ENCODE results near the gene NDUFV3.
"Not testable (repeated sequence)": the region's sequence is repeated elsewhere in the genome, so short reads cannot be mapped to it uniquely, and the experiment has no call there.

The NDUFV3 gene

DNA sequence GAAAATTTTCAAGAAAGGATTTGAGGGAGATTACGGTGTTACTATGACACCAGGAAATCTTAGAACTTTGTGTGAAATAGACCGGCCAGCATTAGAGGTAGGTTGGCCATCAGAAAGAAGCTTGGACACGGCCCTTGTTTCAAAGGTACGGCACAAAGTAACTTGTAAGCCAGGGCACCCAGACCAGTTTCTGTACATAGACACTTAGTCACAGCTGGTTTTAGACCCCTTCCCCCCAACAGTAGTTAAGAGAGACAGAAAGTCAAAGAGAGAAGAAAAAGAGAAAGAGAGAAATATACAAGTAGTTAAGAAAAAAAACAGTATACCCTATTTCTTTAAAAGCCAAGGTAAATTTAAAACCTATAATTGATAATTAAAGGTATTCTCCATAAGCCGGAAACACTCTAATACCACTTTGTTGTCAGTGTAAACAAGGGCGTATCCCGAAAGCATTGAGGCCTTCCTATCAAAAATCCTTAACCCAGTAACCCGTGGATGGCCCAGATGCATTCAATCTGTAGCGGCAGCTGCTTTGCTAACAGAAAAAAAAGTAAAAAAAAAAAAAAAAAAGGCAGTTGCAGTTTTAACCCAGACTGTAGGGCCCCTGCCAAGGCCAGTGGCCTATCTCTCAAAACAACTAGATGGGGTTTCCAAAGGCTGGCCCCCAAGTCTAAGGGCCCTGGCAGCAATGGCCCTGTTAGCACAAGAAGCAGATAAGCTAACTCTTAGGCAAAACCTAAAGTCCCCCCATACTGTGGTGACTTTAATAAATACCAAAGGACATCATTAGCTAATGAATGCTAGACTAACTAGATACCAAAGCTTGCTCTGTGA, 40.2 kb downstream of the NDUFV3 start:
- DNase-seq (ENCODE audit: low read depth in 2 of 2, low spot score in 1 of 2): not testable (repeated sequence)

- not testable (repeated sequence) for DNase-seq (ENCODE audit: low read depth in 2 of 2, low spot score in 1 of 2)
Observed at GRCh38 chr21:42933973-42934372, 40.9 kb downstream of the NDUFV3 start.

DNA sequence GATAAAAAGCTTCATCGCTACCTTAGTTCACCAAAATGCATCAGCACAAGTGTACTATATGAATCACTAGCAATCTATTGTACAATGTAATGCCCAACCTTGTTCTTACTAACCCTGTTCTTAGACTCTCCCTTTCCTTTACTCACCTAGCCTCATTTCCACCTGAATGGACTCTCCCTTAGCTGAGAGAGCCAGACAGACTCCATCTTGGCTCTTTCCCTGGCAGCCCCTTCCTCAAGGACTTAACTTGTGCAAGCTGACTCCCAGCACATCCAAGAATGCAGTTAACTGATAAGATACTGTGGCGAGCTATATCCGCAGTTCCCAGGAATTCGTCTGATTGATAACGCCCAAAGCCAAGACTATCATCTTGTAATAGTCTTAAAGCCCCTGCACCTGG, 43.3 kb downstream of the NDUFV3 start:
- DNase-seq (ENCODE audit: low read depth in 2 of 2, low spot score in 1 of 2): not testable (repeated sequence)

DNA sequence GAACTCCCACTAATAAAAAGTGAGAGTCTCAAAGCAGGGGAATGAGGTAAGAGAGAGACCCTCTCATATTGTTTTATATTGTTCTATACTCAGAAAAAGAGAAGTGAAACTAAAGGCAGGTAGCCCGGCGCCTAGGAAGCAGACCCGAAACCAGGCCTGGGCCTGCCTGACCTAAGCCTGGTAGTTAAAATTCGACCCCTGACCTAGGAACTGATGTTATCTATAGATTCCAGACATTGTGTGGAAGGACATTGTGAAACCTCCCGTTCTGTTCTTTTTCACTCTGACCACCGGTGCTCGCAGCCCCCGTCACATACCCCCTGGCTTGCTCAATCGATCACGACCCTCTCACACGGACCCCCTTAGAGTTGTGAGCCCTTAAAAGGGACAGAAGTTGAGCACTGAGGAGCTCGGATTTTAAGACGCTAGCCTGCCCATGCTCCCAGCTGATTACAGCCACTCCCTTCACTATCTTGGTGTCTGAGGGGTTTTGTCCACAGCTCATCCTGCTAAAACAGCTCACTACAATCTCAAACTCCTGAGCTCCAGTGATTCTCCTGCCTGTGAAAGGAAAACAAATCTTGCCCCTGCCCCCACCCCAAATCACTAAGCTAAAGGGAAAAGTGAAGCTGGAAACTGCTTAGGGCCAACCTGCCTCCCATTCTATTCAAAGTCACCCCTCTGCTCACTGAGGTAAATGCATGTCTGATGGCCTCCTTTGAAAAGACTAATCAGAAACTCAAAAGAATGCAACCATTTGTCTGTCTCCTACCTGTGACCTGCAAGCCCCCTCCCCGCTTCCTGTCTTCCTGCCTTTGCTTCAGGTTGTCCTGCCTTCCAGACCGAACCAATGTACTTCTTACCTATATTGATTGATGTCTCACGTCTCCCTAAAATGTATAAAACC, 44.2 kb downstream of the NDUFV3 start:
- not testable (repeated sequence) for DNase-seq (ENCODE audit: low read depth in 2 of 2, low spot score in 1 of 2)

DNA sequence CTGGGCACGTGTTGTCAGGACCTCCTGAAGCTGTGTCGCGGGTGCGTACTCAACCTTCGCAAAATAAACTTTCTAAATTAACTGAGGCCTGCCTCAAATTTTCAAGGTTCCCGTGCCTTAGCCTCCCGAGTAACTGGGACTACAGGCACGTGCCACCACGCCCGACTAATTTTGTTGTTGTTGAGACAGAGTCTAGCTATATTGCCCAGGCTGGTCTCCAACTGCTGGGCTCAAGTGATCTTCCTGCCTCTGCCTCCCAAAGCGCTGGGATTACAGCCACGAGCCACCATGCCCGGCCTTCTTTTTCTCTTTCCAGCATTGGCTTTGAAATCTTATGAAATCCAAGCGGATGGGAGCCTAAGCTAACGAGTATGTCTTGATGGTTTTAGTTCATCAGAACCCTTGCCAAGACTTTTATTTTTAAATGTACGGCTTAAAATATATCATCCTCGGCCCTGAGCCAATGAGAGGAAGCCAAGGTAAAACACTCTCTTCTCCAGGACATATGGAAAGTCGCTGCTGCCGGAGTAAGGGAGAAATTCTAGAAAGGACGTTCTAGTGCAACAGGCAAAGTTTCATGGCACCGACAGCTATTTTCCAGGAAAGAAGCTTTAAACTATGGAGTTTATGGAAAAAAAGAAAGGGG, 45.0 kb downstream of the NDUFV3 start:
- no peak for DNase-seq (ENCODE audit: low read depth in 2 of 2, low spot score in 1 of 2)

- DNase-seq (ENCODE audit: low read depth in 2 of 2, low spot score in 1 of 2): not testable (repeated sequence)
Observed at GRCh38 chr21:42938606-42938995, 45.5 kb downstream of the NDUFV3 start.

DNA sequence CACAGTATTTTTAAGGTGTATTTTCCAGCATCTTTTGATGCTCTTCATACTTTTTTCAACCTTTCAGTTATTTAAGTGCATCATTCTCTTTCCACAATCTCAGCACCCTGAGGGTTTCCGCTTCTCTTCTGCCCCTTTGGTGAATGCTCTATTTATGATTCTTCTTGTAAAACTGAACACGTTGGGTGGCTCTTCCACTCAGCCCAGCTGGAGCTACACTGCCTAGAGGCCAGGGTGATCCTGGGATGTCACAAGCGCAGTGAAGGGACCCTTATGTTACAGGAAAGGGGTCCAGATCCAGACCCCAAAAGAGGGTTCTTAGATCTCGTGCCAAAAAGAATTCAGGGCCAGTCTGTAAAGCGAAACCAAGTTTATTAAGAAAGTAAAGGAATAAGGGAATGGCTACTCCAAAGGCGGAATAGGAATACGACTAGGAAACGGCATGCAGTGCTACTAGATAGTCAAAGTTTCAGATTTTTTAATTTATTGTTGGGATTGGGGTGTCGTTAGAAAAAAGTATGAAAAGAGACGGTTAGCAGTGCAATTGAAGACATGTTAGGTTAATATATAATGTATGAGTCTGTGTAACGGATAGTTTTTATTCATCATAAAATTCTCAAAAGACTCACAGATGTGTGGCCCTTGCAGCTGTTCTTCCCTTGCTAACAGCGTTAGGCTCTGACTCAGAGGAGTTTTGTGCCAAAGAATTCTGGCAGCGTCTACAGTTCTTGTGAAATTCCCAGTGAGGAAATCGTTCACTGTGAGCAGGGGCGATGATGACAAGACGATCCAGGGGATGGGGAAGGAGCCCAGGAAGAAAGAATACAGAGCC, 46.7 kb downstream of the NDUFV3 start:
- no peak for DNase-seq (ENCODE audit: low read depth in 2 of 2, low spot score in 1 of 2)

GRCh38 chr21:42941696-42942085, 48.6 kb downstream of the NDUFV3 start:
- DNase-seq (ENCODE audit: low read depth in 2 of 2, low spot score in 1 of 2): no peak

- DNase-seq (ENCODE audit: low read depth in 2 of 2, low spot score in 1 of 2): no peak
Observed at GRCh38 chr21:42942244-42942643, 49.1 kb downstream of the NDUFV3 start.

- not testable (repeated sequence) for DNase-seq (ENCODE audit: low read depth in 2 of 2, low spot score in 1 of 2)
Observed at GRCh38 chr21:42949094-42949755, 56.1 kb downstream of the NDUFV3 start.

DNA sequence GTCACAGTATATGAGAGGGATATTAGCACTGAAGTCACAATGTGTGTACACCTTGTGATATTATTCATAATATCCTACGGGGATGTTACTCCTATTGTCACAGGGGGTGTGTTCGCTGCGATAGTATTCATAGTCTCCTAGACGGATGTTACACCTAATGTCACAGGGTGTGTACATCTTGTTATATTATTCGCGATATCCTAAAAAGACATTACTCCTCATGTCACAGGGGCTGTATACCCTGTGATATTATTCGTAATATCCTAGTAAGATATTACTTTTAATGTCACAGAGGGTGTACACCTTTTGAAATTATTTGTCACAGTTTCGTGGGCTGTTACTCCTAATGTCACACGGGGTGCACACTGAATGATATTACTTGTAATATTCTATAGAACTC, 58.1 kb downstream of the NDUFV3 start:
- not testable (repeated sequence) for DNase-seq (ENCODE audit: low read depth in 2 of 2, low spot score in 1 of 2)

- DNase-seq (ENCODE audit: low read depth in 2 of 2, low spot score in 1 of 2): no peak
Observed at GRCh38 chr21:42956824-42957630, 63.9 kb downstream of the NDUFV3 start.

DNA sequence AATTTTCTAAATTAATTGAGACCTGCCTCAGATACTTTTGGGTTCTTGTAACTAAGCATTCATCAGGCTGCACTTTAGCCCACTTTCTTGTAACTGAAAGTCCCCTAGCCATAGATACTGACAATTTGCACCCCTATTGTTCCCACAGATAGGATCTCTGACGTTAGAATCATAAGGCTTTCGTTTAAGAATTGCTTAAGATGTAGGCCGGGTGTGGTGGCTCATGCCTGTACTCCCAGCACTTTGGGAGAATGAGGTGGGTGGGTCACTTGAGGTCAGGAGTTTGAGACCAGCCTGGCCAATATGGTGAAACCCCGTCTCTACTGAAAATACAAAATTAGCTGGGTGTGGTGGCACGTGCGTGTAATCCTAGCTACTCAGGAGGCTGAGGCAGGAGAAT, 65.0 kb downstream of the NDUFV3 start:
- DNase-seq (ENCODE audit: low read depth in 2 of 2, low spot score in 1 of 2): not testable (repeated sequence)

DNA sequence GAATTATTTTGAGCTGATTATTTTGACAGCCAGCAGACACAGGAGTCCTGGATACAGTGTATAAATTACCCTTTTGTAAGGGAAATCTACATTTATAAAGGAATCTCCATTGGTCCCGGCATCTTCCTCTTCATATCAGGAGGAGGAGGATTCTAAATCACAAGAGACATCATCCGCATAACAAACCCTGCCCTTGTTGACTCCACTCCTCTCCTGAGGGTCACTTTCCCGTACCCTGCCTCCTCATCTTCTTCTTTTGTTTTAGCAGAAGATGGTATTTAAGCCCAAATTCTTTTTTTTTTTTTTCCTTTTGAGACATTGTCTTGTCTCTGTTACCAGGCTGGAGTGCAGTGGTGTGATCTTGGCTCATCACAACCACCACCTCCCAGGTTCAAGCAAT, 66.6 kb downstream of the NDUFV3 start:
- DNase-seq (ENCODE audit: low read depth in 2 of 2, low spot score in 1 of 2): no peak

GRCh38 chr21:42962380-42963007, 69.4 kb downstream of the NDUFV3 start:
- no peak for DNase-seq (ENCODE audit: low read depth in 2 of 2, low spot score in 1 of 2)
